HEK293 (cell line): ENCODE data around the gene TIMM17B.

Source experiments
- CTCF ChIA-PET: fragments of 350-600 bp; formaldehyde crosslinking; extraction: SDS; loops from one replicate; lab custom pipeline; 2021; ENCODE audit warnings: antibody characterized with exemption; lab: Yijun Ruan, JAX
- POLR2A ChIA-PET: fragments of 300-600 bp; formaldehyde crosslinking; extraction: SDS; loops from one replicate; lab custom pipeline; 2020; ENCODE audit warnings: antibody characterized with exemption, inconsistent platforms; lab: Yijun Ruan, JAX
- H3K27ac ChIP-seq: fragments of 200-500 bp; sonication (Bioruptor generic); 2 replicates; pipeline ENCODE4 v1.5.1; 2014; ENCODE audit warnings: low read depth, low read length, control low read depth, inconsistent platforms; ENCODE audit errors: extremely low read depth
- H3K36me3 ChIP-seq, 2 experiments: fragments of 200-500 bp in 1 of 2; sonication (Bioruptor generic) in 1 of 2; 1 replicate in 1 of 2; 2 replicates in 1 of 2; pipeline ENCODE4 v1.5.1; 2014 to 2017; ENCODE audit warnings: inconsistent platforms in 2 of 2, low read length in 2 of 2; ENCODE audit not compliant: control insufficient read depth in 2 of 2, insufficient read depth in 1 of 2
- H3K4me1 ChIP-seq: fragments of 200-500 bp; sonication (Bioruptor generic); 2 replicates; pipeline ENCODE4 v1.5.1; 2014; ENCODE audit warnings: mild to moderate bottlenecking, low read length, inconsistent platforms; ENCODE audit not compliant: control insufficient read depth, insufficient read depth
- H3K4me3 ChIP-seq: 2 replicates; pipeline ENCODE4 v1.5.1; 2011; ENCODE audit warnings: low read depth, mild to moderate bottlenecking, control low read depth, low read length, moderate library complexity
- H3K9me3 ChIP-seq: fragments of 200-500 bp; sonication (Bioruptor generic); 2 replicates; pipeline ENCODE4 v1.5.1; 2014; ENCODE audit warnings: low read depth, low read length, inconsistent platforms; ENCODE audit not compliant: control insufficient read depth, insufficient read depth
- GLIS1 ChIP-seq: fragments of 450-650 bp; formaldehyde crosslinking; IDR thresholded peaks from 2 replicates; pipeline ENCODE4 v1.5.1; 2016; ENCODE audit warnings: missing biosample characterization, missing genetic modification characterization
- MYNN ChIP-seq: fragments of 450-650 bp; formaldehyde crosslinking; IDR thresholded peaks from 2 replicates; pipeline ENCODE4 v1.5.1; 2016; ENCODE audit warnings: missing biosample characterization, missing genetic modification characterization, borderline replicate concordance
- SP7 ChIP-seq: fragments of 450-650 bp; formaldehyde crosslinking; IDR thresholded peaks from 2 replicates; pipeline ENCODE4 v1.5.1; 2016; ENCODE audit warnings: missing biosample characterization, missing genetic modification characterization
- ZBTB7A ChIP-seq: fragments of 450-650 bp; formaldehyde crosslinking; IDR thresholded peaks from 2 replicates; pipeline ENCODE4 v1.5.1; 2016; ENCODE audit warnings: low read depth, missing biosample characterization, missing genetic modification characterization
- ZEB2 ChIP-seq: fragments of 450-650 bp; formaldehyde crosslinking; IDR thresholded peaks from 2 replicates; pipeline ENCODE4 v1.5.1; 2016; ENCODE audit warnings: missing biosample characterization, missing genetic modification characterization
- ZFP41 ChIP-seq: fragments of 450-650 bp; formaldehyde crosslinking; IDR thresholded peaks from 2 replicates; pipeline ENCODE4 v1.5.1; 2016; ENCODE audit warnings: missing biosample characterization, missing genetic modification characterization, borderline replicate concordance
- ZNF548 ChIP-seq: fragments of 450-650 bp; formaldehyde crosslinking; IDR thresholded peaks from 2 replicates; pipeline ENCODE4 v1.5.1; 2016; ENCODE audit warnings: missing biosample characterization, missing genetic modification characterization
- ZNF549 ChIP-seq: fragments of 450-650 bp; IDR thresholded peaks from 2 replicates; pipeline ENCODE4 v1.5.1; 2018; ENCODE audit warnings: missing biosample characterization, missing genetic modification characterization, mild to moderate bottlenecking, inconsistent platforms, moderate library complexity
- ZNF610 ChIP-seq: fragments of 450-650 bp; formaldehyde crosslinking; IDR thresholded peaks from 2 replicates; pipeline ENCODE4 v1.5.1; 2016; ENCODE audit warnings: missing biosample characterization, missing genetic modification characterization, borderline replicate concordance
- ZNF623 ChIP-seq: fragments of 450-650 bp; formaldehyde crosslinking; IDR thresholded peaks from 2 replicates; pipeline ENCODE4 v1.5.1; 2016; ENCODE audit warnings: missing biosample characterization, missing genetic modification characterization
- ZNF629 ChIP-seq: fragments of 450-650 bp; formaldehyde crosslinking; IDR thresholded peaks from 2 replicates; pipeline ENCODE4 v1.5.1; 2017; ENCODE audit warnings: missing biosample characterization, missing genetic modification characterization
- ZNF792 ChIP-seq: fragments of 450-650 bp; formaldehyde crosslinking; IDR thresholded peaks from 2 replicates; pipeline ENCODE4 v1.5.1; 2016; ENCODE audit warnings: missing biosample characterization, missing genetic modification characterization
- ZSCAN23 ChIP-seq: fragments of 450-650 bp; formaldehyde crosslinking; IDR thresholded peaks from 2 replicates; pipeline ENCODE4 v1.5.1; 2016; ENCODE audit warnings: missing biosample characterization, missing genetic modification characterization
- TF ChIP-seq, protein P1 (sequence below): fragments of 450-650 bp; formaldehyde crosslinking; IDR thresholded peaks from 2 replicates; pipeline ENCODE4 v1.5.0; 2017; ENCODE audit warnings: missing biosample characterization, missing genetic modification characterization, borderline replicate concordance
- TF ChIP-seq, protein P2 (sequence below): fragments of 450-650 bp; formaldehyde crosslinking; IDR thresholded peaks from 2 replicates; pipeline ENCODE4 v1.5.1; 2017; ENCODE audit warnings: missing biosample characterization, missing genetic modification characterization
- TF ChIP-seq, protein P3 (sequence below): fragments of 450-650 bp; formaldehyde crosslinking; IDR thresholded peaks from 2 replicates; pipeline ENCODE4; 2016; ENCODE audit warnings: missing biosample characterization, missing genetic modification characterization
- TF ChIP-seq, protein P4 (sequence below): fragments of 450-650 bp; formaldehyde crosslinking; conservative IDR thresholded peaks from 2 replicates; pipeline ENCODE4 v1.5.1; 2016; ENCODE audit warnings: low read depth, missing biosample characterization, missing genetic modification characterization

The TIMM17B gene

DNA sequence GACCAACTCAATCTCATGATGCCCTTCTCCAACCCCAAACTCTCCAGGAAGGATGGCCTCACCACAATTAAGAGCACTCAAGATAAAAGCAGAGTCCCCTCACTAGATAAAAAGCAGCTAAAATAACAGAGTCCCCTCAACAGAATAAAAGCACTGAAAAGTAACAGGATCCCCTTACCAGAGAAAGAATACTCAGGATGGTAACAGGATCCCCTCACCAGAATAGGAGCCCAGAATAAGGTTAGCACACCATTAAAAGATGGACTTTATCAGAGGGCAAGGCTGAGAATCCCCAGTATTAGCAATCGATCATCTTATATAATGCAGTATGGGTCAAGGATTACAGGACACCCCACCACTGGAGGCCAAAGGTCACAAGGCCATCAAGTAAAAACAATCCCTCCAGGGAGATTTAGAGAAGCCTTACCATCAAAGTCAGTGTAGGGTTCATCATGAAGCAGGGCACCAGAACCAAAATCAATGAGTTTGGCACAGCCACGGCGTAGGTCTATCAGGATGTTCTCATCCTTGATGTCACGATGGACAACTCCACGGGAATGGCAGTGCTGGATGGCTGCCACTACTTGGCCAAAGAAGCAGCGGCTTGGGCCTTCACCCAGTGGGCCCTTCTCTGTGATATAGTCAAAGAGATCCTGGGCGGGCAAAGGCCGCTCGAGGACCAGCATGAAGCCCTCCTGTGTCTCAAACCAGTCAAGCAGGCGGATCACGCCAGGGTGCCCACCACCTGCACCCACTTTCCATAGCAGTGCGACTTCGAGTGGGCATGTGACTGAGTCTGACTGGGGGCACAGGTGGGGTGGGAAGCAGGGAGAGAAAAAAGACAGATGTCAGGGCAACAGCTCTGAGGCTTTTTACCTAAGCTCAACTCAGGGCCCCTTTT lies 17.3 kb upstream of the TIMM17B start:
- Histone ChIP-seq H3K36me3 (peaks cover 0 to 37% of the 10 kb centered on the region in 2 experiments; a peak in 2 of 3 replicates), H3K9me3 (no peaks in the 10 kb centered on the region), H3K27ac (no peak overlapping the region), H3K4me1 (0 out of 2 replicates have a peak, but pooled peaks cover 3% of the 10 kb centered on the region), H3K4me3 (no peak overlapping the region)
- ChIA-PET POLR2A (no interaction called here), CTCF (no interaction called here)
- TF ChIP-seq ZNF610 (tag by site-specific recombination) (no peak), MYNN (tag by site-specific recombination) (peak; percentile 86)
- TF ChIP-seq, protein P1, sequence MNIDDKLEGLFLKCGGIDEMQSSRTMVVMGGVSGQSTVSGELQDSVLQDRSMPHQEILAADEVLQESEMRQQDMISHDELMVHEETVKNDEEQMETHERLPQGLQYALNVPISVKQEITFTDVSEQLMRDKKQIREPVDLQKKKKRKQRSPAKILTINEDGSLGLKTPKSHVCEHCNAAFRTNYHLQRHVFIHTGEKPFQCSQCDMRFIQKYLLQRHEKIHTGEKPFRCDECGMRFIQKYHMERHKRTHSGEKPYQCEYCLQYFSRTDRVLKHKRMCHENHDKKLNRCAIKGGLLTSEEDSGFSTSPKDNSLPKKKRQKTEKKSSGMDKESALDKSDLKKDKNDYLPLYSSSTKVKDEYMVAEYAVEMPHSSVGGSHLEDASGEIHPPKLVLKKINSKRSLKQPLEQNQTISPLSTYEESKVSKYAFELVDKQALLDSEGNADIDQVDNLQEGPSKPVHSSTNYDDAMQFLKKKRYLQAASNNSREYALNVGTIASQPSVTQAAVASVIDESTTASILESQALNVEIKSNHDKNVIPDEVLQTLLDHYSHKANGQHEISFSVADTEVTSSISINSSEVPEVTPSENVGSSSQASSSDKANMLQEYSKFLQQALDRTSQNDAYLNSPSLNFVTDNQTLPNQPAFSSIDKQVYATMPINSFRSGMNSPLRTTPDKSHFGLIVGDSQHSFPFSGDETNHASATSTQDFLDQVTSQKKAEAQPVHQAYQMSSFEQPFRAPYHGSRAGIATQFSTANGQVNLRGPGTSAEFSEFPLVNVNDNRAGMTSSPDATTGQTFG (tag by site-specific recombination), result no peak

DNA sequence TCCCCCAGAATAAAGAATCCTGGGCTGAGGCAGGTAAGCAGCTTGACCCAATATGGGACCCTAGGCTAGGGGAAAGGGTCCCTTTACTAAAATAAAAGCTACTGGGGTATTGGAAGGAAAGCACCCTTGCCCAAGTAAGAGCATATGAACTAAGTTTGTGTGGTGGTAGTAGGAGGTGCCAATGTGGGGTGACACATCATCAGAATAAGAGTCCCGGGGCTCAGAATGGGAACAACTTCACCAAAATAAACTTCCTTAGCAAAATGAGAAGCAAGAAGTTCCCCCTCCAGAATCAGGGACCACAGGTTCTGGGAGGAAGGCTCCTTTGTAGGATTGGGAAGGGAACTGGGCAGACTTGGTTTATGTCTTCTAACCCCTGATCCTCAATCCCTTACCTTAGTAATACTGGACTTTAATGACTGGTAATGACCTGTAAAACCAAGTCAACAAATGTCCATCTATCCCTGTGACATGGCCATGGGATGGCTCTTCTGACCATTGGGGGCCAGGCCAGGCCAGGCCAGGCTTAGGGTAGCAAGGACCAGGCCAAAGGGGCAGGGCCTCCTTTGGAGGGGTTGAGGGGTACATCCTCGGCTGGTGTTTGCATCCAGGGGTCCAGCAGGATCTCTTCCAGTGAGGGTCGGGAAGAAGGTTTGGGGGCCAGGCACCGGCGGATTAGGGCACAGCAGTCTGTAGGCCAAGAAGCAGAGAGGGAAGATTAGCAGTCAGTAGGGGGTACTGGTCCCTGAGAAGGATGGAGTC lies 16.2 kb upstream of the TIMM17B start:
- no peaks in the 10 kb centered on the region for H3K4me1 ChIP-seq
- H3K27ac ChIP-seq, result no peak overlapping the region
- ChIA-PET CTCF (no interaction called here), POLR2A (interaction anchor here (0.7 kb wide), 1 partner anchor 30 kb away, joined by 5 read pairs; no protein-coding TSS in a partner anchor)
- H3K4me3 ChIP-seq, result no peak overlapping the region
- peaks cover 0 to 43% of the 10 kb centered on the region in 2 experiments; a peak in 2 of 3 replicates for H3K36me3 ChIP-seq
- H3K9me3 ChIP-seq, result no peaks in the 10 kb centered on the region
- no peak for TF ChIP-seq ZNF548 (tag by site-specific recombination)
- no peak for TF ChIP-seq ZNF549 (tag by site-specific recombination)
- TF ChIP-seq MYNN (tag by site-specific recombination), result peak; percentile 82; the same call in 1 of the 2 replicates

DNA sequence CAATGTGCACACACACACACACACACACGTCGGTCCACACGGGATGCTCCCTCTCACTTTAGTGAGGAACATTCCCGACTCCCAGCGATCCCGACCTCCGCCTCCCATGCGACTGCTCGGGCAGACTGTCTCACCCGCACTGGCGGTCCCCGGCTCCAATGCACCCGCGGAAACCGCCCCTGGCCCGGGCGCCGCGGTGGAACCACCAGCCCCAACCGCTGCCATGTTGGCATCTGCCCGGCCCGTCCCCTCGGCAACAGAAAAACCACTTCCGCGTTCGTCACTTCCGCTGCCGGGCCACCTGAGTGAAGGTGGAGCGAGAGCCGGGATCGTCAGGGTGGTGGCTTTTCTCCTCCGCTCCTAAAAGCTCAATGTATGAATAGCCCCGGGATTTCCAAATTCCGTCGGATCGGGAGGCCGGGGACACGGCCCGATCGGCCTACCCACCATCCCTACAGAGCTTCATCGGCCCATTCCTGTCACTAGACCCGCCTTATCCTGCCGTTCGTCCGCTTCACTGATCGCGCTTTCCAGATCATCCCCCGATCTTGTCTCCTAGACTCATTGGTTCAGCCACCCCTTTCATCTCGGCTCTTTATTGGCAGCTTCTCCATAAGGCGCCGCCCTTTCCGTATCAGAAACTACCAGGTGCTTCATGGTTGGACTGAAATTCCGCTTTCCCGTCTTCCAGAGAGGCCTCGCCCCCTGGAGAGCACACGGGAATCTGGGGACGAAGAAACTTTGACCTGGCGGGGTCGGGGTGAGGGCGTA lies 14.0 kb upstream of the TIMM17B start, which contains the start of gene SLC35A2:
Gene SLC35A2 (minus strand): TSS at position 235 of the 771 bp plus-strand sequence. CDS start 10 bp downstream, at position 225.
- peak within 1 kb of the TSS; percentile 30; the same call in 1 of the 2 replicates for H3K27ac ChIP-seq
- H3K4me1 ChIP-seq, result no peaks in the 10 kb centered on the region
- H3K4me3 ChIP-seq, result peak within 1 kb of the TSS; percentile 81
- H3K36me3 ChIP-seq, result peaks cover 0 to 53% of the 10 kb centered on the region in 2 experiments; a peak in 2 of 3 replicates
- ChIA-PET CTCF (interaction anchor here (0.7 kb wide), 1 partner anchor 57 kb away, joined by 3 read pairs; no protein-coding TSS in a partner anchor), POLR2A (interaction anchor here (0.6 to 2.9 kb wide), 18 partner anchors 9 to 235 kb away, joined by 3 to 21 read pairs (median 5); partner anchors contain the start of genes HDAC6, OTUD5, PQBP1 and TFE3)
- H3K9me3 ChIP-seq, result no peaks in the 10 kb centered on the region
- TF ChIP-seq ZSCAN23 (tag by site-specific recombination), result no peak
- peak; percentile 62 for TF ChIP-seq ZNF629 (tag by site-specific recombination)
- TF ChIP-seq, protein P2, sequence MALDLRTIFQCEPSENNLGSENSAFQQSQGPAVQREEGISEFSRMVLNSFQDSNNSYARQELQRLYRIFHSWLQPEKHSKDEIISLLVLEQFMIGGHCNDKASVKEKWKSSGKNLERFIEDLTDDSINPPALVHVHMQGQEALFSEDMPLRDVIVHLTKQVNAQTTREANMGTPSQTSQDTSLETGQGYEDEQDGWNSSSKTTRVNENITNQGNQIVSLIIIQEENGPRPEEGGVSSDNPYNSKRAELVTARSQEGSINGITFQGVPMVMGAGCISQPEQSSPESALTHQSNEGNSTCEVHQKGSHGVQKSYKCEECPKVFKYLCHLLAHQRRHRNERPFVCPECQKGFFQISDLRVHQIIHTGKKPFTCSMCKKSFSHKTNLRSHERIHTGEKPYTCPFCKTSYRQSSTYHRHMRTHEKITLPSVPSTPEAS (tag by site-specific recombination), result peak; percentile 97
- TF ChIP-seq, protein P3, sequence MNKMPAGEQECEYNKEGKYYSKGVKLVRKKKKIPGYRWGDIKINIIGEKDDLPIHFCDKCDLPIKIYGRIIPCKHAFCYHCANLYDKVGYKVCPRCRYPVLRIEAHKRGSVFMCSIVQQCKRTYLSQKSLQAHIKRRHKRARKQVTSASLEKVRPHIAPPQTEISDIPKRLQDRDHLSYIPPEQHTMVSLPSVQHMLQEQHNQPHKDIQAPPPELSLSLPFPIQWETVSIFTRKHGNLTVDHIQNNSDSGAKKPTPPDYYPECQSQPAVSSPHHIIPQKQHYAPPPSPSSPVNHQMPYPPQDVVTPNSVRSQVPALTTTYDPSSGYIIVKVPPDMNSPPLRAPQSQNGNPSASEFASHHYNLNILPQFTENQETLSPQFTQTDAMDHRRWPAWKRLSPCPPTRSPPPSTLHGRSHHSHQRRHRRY, result no peak
- TF ChIP-seq ZFP41 (tag by site-specific recombination), result no peak
- TF ChIP-seq ZEB2 (tag by site-specific recombination), result 0 out of 2 replicates have a peak, but pooled peaks have one; percentile 60
- TF ChIP-seq ZNF792 (tag by site-specific recombination), result peak; percentile 23; the same call in 1 of the 2 replicates
- TF ChIP-seq GLIS1, result peak; percentile 66
- TF ChIP-seq, protein P4, sequence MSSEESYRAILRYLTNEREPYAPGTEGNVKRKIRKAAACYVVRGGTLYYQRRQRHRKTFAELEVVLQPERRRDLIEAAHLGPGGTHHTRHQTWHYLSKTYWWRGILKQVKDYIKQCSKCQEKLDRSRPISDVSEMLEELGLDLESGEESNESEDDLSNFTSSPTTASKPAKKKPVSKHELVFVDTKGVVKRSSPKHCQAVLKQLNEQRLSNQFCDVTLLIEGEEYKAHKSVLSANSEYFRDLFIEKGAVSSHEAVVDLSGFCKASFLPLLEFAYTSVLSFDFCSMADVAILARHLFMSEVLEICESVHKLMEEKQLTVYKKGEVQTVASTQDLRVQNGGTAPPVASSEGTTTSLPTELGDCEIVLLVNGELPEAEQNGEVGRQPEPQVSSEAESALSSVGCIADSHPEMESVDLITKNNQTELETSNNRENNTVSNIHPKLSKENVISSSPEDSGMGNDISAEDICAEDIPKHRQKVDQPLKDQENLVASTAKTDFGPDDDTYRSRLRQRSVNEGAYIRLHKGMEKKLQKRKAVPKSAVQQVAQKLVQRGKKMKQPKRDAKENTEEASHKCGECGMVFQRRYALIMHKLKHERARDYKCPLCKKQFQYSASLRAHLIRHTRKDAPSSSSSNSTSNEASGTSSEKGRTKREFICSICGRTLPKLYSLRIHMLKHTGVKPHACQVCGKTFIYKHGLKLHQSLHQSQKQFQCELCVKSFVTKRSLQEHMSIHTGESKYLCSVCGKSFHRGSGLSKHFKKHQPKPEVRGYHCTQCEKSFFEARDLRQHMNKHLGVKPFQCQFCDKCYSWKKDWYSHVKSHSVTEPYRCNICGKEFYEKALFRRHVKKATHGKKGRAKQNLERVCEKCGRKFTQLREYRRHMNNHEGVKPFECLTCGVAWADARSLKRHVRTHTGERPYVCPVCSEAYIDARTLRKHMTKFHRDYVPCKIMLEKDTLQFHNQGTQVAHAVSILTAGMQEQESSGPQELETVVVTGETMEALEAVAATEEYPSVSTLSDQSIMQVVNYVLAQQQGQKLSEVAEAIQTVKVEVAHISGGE (tag by site-specific recombination), result peak; percentile 89
- TF ChIP-seq ZNF623 (tag by site-specific recombination), result no peak
- TF ChIP-seq SP7 (tag by site-specific recombination), result peak; percentile 28; the same call in 1 of the 2 replicates
- TF ChIP-seq ZBTB7A (tag by site-specific recombination), result no peak
